ENCODE data around the gene KLLN.
A peak's percentile ranks its signal among the peaks of the same experiment; 100 is the strongest.
"Not testable (repeated sequence)": the region's sequence is repeated elsewhere in the genome, so short reads cannot be mapped to it uniquely, and the experiment has no call there.

The KLLN gene

GRCh38 chr10:87861953-87862678 is 1.2 kb downstream of the KLLN start:
- Mint-ChIP-seq H3K4me1 (ENCODE audit: low read depth in 2 of 2) (peaks cover 34 to 45% of the 10 kb centered on the region in 2 donors), H3K27me3 (no peaks in the 10 kb centered on the region)
- peak; percentile 71 for ATAC-seq (replicated peaks)

GRCh38 chr10:87861566-87861952 is 1.8 kb downstream of the KLLN start:
- peak overlapping the region; percentile 95 to 100 for H3K4me3 Mint-ChIP-seq
- peak in 2 of 3 experiments; percentile 5 to 6 for DNase-seq
- ATAC-seq (replicated peaks) = no peak
- peaks cover 30 to 41% of the 10 kb centered on the region in 2 donors for H3K4me1 Mint-ChIP-seq (ENCODE audit: low read depth in 2 of 2)
- H3K27me3 Mint-ChIP-seq = no peaks in the 10 kb centered on the region
- H3K9me3 Mint-ChIP-seq = no peaks in the 10 kb centered on the region
- H3K27ac Mint-ChIP-seq = peak overlapping the region; percentile 89 to 98
- H3K36me3 Mint-ChIP-seq (ENCODE audit: insufficient read depth) = peaks cover 34% of the 10 kb centered on the region

More at GRCh38 chr10:87861953-87862678, 1.2 kb downstream of the KLLN start:
- Mint-ChIP-seq H3K9me3 (no peaks in the 10 kb centered on the region), H3K4me3 (peak overlapping the region; percentile 95 to 100), H3K36me3 (ENCODE audit: insufficient read depth) (peaks cover 39% of the 10 kb centered on the region), H3K27ac (peak overlapping the region; percentile 89 to 98)
- peak; percentile 91 to 93 (median 92) for DNase-seq

- no peaks in the 10 kb centered on the region for H3K27me3 Mint-ChIP-seq
- peaks cover 34% of the 10 kb centered on the region for H3K36me3 Mint-ChIP-seq (ENCODE audit: insufficient read depth)
- peak overlapping the region; percentile 89 to 98 for H3K27ac Mint-ChIP-seq
- H3K4me3 Mint-ChIP-seq = peak overlapping the region; percentile 95 to 100
- peaks cover 27 to 40% of the 10 kb centered on the region in 2 donors for H3K4me1 Mint-ChIP-seq (ENCODE audit: low read depth in 2 of 2)
- no peak for DNase-seq
- no peaks in the 10 kb centered on the region for H3K9me3 Mint-ChIP-seq
- ATAC-seq (replicated peaks) = no peak
These were observed 2.4 kb downstream of the KLLN start for GRCh38 chr10:87860816-87861403.

GRCh38 chr10:87860156-87860795 is 3.1 kb downstream of the KLLN start:
- H3K9me3 Mint-ChIP-seq = no peaks in the 10 kb centered on the region
- ATAC-seq (replicated peaks) (no peak), DNase-seq (peak in 2 of 3 experiments; percentile 21 to 23)
- no peaks in the 10 kb centered on the region for H3K27me3 Mint-ChIP-seq
- peak overlapping the region in 1 of 2 donors; percentile 36 for H3K4me3 Mint-ChIP-seq
- H3K27ac Mint-ChIP-seq = peak overlapping the region; percentile 33 to 62
- H3K4me1 Mint-ChIP-seq (ENCODE audit: low read depth in 2 of 2) = peaks cover 21 to 35% of the 10 kb centered on the region in 2 donors
- H3K36me3 Mint-ChIP-seq (ENCODE audit: insufficient read depth) = peaks cover 34% of the 10 kb centered on the region

- H3K36me3 Mint-ChIP-seq (ENCODE audit: insufficient read depth); H3K27ac Mint-ChIP-seq; H3K4me3 Mint-ChIP-seq; H3K27me3 Mint-ChIP-seq; H3K4me1 Mint-ChIP-seq (ENCODE audit: low read depth in 2 of 2); H3K9me3 Mint-ChIP-seq; DNase-seq; ATAC-seq (replicated peaks): not testable (repeated sequence)
These were observed 7.7 kb downstream of the KLLN start for GRCh38 chr10:87855665-87856064.

GRCh38 chr10:87855247-87855646 is 8.1 kb downstream of the KLLN start:
- not testable (repeated sequence) for H3K27me3 Mint-ChIP-seq; H3K4me1 Mint-ChIP-seq (ENCODE audit: low read depth in 2 of 2); H3K36me3 Mint-ChIP-seq (ENCODE audit: insufficient read depth); H3K4me3 Mint-ChIP-seq; ATAC-seq (replicated peaks); DNase-seq; H3K9me3 Mint-ChIP-seq; H3K27ac Mint-ChIP-seq

GRCh38 chr10:87852089-87852488 is 11.2 kb downstream of the KLLN start:
- no peaks in the 10 kb centered on the region for H3K9me3 Mint-ChIP-seq
- DNase-seq = no peak
- H3K27ac Mint-ChIP-seq = no peak overlapping the region
- H3K27me3 Mint-ChIP-seq = no peaks in the 10 kb centered on the region
- ATAC-seq (replicated peaks) = no peak
- no peak overlapping the region for H3K4me3 Mint-ChIP-seq
- no peaks in the 10 kb centered on the region for H3K36me3 Mint-ChIP-seq (ENCODE audit: insufficient read depth)
- peaks cover 3 to 4% of the 10 kb centered on the region in 2 donors for H3K4me1 Mint-ChIP-seq (ENCODE audit: low read depth in 2 of 2)

GRCh38 chr10:87850742-87851205 is 12.6 kb downstream of the KLLN start:
- DNase-seq (peak; percentile 35 to 39 (median 36)), ATAC-seq (replicated peaks) (peak; percentile 91)
- Mint-ChIP-seq H3K4me1 (ENCODE audit: low read depth in 2 of 2) (peaks cover 3 to 4% of the 10 kb centered on the region in 2 donors), H3K27me3 (no peaks in the 10 kb centered on the region), H3K4me3 (no peak overlapping the region), H3K36me3 (ENCODE audit: insufficient read depth) (peaks cover 3% of the 10 kb centered on the region), H3K27ac (no peak overlapping the region), H3K9me3 (no peaks in the 10 kb centered on the region)

- Mint-ChIP-seq H3K36me3 (ENCODE audit: insufficient read depth) (peaks cover 3% of the 10 kb centered on the region), H3K4me1 (ENCODE audit: low read depth in 2 of 2) (peaks cover 1 to 4% of the 10 kb centered on the region in 2 donors), H3K27ac (no peak overlapping the region), H3K4me3 (no peak overlapping the region), H3K9me3 (no peaks in the 10 kb centered on the region), H3K27me3 (no peaks in the 10 kb centered on the region)
- DNase-seq (no peak), ATAC-seq (replicated peaks) (no peak)
These were observed 14.3 kb downstream of the KLLN start for GRCh38 chr10:87849001-87849400.

- no peak for DNase-seq
- Mint-ChIP-seq H3K27me3 (no peaks in the 10 kb centered on the region), H3K4me3 (no peak overlapping the region), H3K4me1 (ENCODE audit: low read depth in 2 of 2) (peaks cover 1 to 4% of the 10 kb centered on the region in 2 donors), H3K27ac (no peak overlapping the region), H3K9me3 (no peaks in the 10 kb centered on the region), H3K36me3 (ENCODE audit: insufficient read depth) (peaks cover 3% of the 10 kb centered on the region)
- ATAC-seq (replicated peaks) = no peak
These were observed 15.8 kb downstream of the KLLN start for GRCh38 chr10:87847550-87847949.

- H3K4me1 Mint-ChIP-seq (ENCODE audit: low read depth in 2 of 2); ATAC-seq (replicated peaks); H3K27me3 Mint-ChIP-seq; H3K4me3 Mint-ChIP-seq; H3K27ac Mint-ChIP-seq; DNase-seq; H3K36me3 Mint-ChIP-seq (ENCODE audit: insufficient read depth); H3K9me3 Mint-ChIP-seq: not testable (repeated sequence)
These were observed 16.6 kb downstream of the KLLN start for GRCh38 chr10:87846711-87847110.

- Mint-ChIP-seq H3K4me1 (ENCODE audit: low read depth in 2 of 2) (peaks cover 0 to 8% of the 10 kb centered on the region in 2 donors), H3K9me3 (no peaks in the 10 kb centered on the region), H3K27me3 (no peaks in the 10 kb centered on the region), H3K27ac (no peak overlapping the region), H3K36me3 (ENCODE audit: insufficient read depth) (peaks cover 3% of the 10 kb centered on the region), H3K4me3 (no peak overlapping the region)
- ATAC-seq (replicated peaks) (no peak), DNase-seq (no peak)
These were observed 17.3 kb downstream of the KLLN start for GRCh38 chr10:87846023-87846422.

- Mint-ChIP-seq H3K9me3 (no peaks in the 10 kb centered on the region), H3K4me1 (ENCODE audit: low read depth in 2 of 2) (peaks cover 0 to 4% of the 10 kb centered on the region in 2 donors), H3K27ac (no peak overlapping the region), H3K27me3 (no peaks in the 10 kb centered on the region), H3K36me3 (ENCODE audit: insufficient read depth) (peaks cover 3% of the 10 kb centered on the region), H3K4me3 (no peak overlapping the region)
- no peak for DNase-seq
- ATAC-seq (replicated peaks) = no peak
These were observed 17.7 kb downstream of the KLLN start for GRCh38 chr10:87845624-87845998.
